Hindlimb muscle (tissue), 1 donor: ENCODE results near the gene KLF7. TPM values are rescaled to one million over a fixed set of nuclear protein-coding genes. Genes with fewer than 3 reads are reported as not detected.

Experiments
- DNase-seq: peaks from one replicate; pipeline ENCODE4 v3.0.0-alpha.2; 2013
- polyA plus RNA-seq: library from polyadenylated mRNA; unstranded; fragments of 120-200 nt; gene quantifications from one replicate; pipeline ENCODE4 v1.2.1, GENCODE V29; 2013; ENCODE audit not compliant: insufficient read length

The KLF7 gene
- polyA plus RNA-seq, 1 donor = 14.5 TPM

- peak; percentile 82 for DNase-seq
Observed at GRCh38 chr2:207166349-207167098, 776 bp upstream of the KLF7 start.

GRCh38 chr2:207166039-207166348, 246 bp upstream of the KLF7 start:
- DNase-seq = peak; percentile 100

- DNase-seq = peak; percentile 75
Observed at GRCh38 chr2:207164006-207164831, 1.5 kb downstream of the KLF7 start.

- DNase-seq = no peak
Observed at GRCh38 chr2:207163756-207164005, 2.1 kb downstream of the KLF7 start.

- DNase-seq = no peak
Observed at GRCh38 chr2:207163053-207163755, 2.5 kb downstream of the KLF7 start.

GRCh38 chr2:207162316-207162715, 3.4 kb downstream of the KLF7 start:
- no peak for DNase-seq

GRCh38 chr2:207161247-207162123, 4.3 kb downstream of the KLF7 start:
- DNase-seq = no peak

GRCh38 chr2:207160115-207160514, 5.6 kb downstream of the KLF7 start:
- no peak for DNase-seq

GRCh38 chr2:207159002-207159401, 6.7 kb downstream of the KLF7 start:
- no peak for DNase-seq

- DNase-seq = no peak
Observed at GRCh38 chr2:207157731-207158130, 8.0 kb downstream of the KLF7 start.

GRCh38 chr2:207157162-207157481, 8.6 kb downstream of the KLF7 start:
- no peak for DNase-seq

GRCh38 chr2:207156451-207157161, 9.1 kb downstream of the KLF7 start:
- no peak for DNase-seq

- no peak for DNase-seq
Observed at GRCh38 chr2:207155516-207156444, 10.0 kb downstream of the KLF7 start.

- no peak for DNase-seq
Observed at GRCh38 chr2:207154556-207155510, 10.9 kb downstream of the KLF7 start.

- peak; percentile 73 for DNase-seq
Observed at GRCh38 chr2:207153266-207153975, 12.3 kb downstream of the KLF7 start.

- no peak for DNase-seq
Observed at GRCh38 chr2:207151048-207151447, 14.7 kb downstream of the KLF7 start.

- DNase-seq = no peak
Observed at GRCh38 chr2:207150284-207150683, 15.5 kb downstream of the KLF7 start.

- no peak for DNase-seq
Observed at GRCh38 chr2:207149249-207150213, 16.2 kb downstream of the KLF7 start.
